Pancreas (tissue), 10 donors: ENCODE measurements around the gene SCAMP3. TPM values are rescaled to one million over a fixed set of nuclear protein-coding genes. Genes with fewer than 3 reads are reported as not detected.

Experiments
- ATAC-seq, 4 donors: fragments of 200-7000 bp; cut with Tn5 transposase; one replicate each; pipeline versions ENCODE4 v1.8.0 to v1.9.1; 2020; ENCODE audit warnings: mild to moderate bottlenecking in 4 of 4, moderate library complexity in 4 of 4
- DNase-seq, 6 donors: peaks; one replicate each; pipeline ENCODE4 v3.0.0-alpha.2; 2020
- FAIRE-seq: peaks from 2 replicates; lab custom pipeline; 2012; peaks lifted over from hg19 to GRCh38; lab: Jason Lieb, UNC
- H3K27ac ChIP-seq, 4 donors: fragments of 200-600 bp; sonication (generic); 1 replicate in 3 of 4; 2 replicates in 1 of 4; pipeline versions ENCODE4 v1.5.0 to v1.8.0; 2020
- H3K27me3 ChIP-seq, 4 donors: fragments of 200-600 bp; one replicate each; pipeline ENCODE4 v1.8.0; 2021
- H3K36me3 ChIP-seq, 3 donors: fragments of 200-600 bp; sonication (generic) in 1 of 3; one replicate each; pipeline versions ENCODE4 v1.5.0 to v1.8.0; 2020 to 2021
- H3K4me1 ChIP-seq, 3 donors: fragments of 200-600 bp; one replicate each; pipeline ENCODE4 v1.8.0; 2021
- H3K4me3 ChIP-seq, 4 donors: fragments of 200-600 bp; sonication (generic) in 2 of 4; one replicate each; pipeline versions ENCODE4 v1.5.0 to v1.8.0; 2020 to 2021
- H3K9me3 ChIP-seq, 4 donors: fragments of 200-600 bp; one replicate each; pipeline ENCODE4 v1.8.0; 2021
- WGBS, 2 donors: extraction: QIAGEN DNeasy Blood & Tissue Kit; methylation state at CpG; one replicate each; pipeline ENCODE4 v1.1.7; 2013; 5-methylcytosine and 5-hydroxymethylcytosine counted together
- intact Hi-C, 3 donors: fragments of 100-400 bp; cut with DNase I; formaldehyde crosslinking; loops; one replicate each; pipeline versions ENCODE4 v1.11.1 to v1.14.2; 2022
- polyA plus RNA-seq, 2 donors: library from polyadenylated mRNA; stranded (reverse); fragments of 200-250 nt; gene quantifications; one replicate each; pipeline ENCODE4 v1.2.3, GENCODE V29; 2013
- total RNA-seq, 6 donors: library from RNA; stranded (reverse); fragmentation: NEBNext Ultra II Directional in 4 of 6; extraction: Animal tissue kit (Norgen Biotek cat#: 25700) in 4 of 6; gene quantifications; one replicate each; pipeline versions ENCODE4 v1.2.1 to v1.2.4, GENCODE V29; 2021 to 2023
- TF ChIP-seq, protein P1 (sequence below), 4 donors: fragments of 200-600 bp; sonication (generic) in 3 of 4; IDR thresholded peaks; one replicate each; pipeline versions ENCODE4 v1.5.0 to v1.8.0; 2021; ENCODE audit warnings: antibody characterized with exemption in 4 of 4
- donor health status: healthy with polysubstance abuse.
- donor health status: DM: no; HTN: no; CAD: no; lungs with moderate emphysema.
- donor health status: DM: no; HTN: no; CAD: no.
- donor health status: control.
- donor health status: control.
- donor health status: Bipolar disorder and iron deficiency.
- donor health status: DM: yes; HTN: yes; CAD: no.
- donor health status: DM: no; HTN: no; CAD: no.
- donor health status: DM: no; HTN: no; CAD: no.
- donor health status: DM: yes; HTN: yes; CAD: no.

The SCAMP3 gene
- total and polyA plus RNA-seq, 8 donors, result 25.1 to 55.5 (median 28.8) TPM

DNA sequence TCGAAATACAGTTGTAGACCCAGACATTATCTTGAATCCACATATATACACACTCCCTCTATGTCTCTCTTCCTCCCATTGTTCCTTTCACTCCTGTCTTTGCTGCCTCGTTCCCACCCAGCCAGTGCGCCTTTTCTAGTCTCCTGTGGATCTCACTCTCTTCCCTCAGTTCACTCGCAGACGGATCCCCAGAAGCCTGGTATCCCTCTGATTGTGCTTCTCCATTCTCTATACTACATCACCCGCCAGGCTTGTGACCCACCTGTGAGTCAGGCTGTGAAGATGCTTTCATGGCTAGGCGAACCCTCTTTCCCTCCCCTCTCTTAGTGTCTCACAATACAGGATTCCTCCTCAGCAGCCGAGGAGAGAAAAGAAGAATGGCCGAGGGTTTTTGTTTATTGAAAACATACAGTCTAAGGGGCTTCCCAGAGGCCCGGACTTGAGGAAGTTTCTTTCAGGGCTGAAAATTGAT is 16.6 kb upstream of the SCAMP3 start:
- whole genome bisulfite sequencing, 2 donors, result 55 to 64% methylated on average over 10 of the region's 10 CpGs
- H3K27me3 ChIP-seq, result no peaks in the 10 kb centered on the region
- no peak for FAIRE-seq
- no peaks in the 10 kb centered on the region for H3K9me3 ChIP-seq
- DNase-seq, result no peak
- TF ChIP-seq, protein P1, sequence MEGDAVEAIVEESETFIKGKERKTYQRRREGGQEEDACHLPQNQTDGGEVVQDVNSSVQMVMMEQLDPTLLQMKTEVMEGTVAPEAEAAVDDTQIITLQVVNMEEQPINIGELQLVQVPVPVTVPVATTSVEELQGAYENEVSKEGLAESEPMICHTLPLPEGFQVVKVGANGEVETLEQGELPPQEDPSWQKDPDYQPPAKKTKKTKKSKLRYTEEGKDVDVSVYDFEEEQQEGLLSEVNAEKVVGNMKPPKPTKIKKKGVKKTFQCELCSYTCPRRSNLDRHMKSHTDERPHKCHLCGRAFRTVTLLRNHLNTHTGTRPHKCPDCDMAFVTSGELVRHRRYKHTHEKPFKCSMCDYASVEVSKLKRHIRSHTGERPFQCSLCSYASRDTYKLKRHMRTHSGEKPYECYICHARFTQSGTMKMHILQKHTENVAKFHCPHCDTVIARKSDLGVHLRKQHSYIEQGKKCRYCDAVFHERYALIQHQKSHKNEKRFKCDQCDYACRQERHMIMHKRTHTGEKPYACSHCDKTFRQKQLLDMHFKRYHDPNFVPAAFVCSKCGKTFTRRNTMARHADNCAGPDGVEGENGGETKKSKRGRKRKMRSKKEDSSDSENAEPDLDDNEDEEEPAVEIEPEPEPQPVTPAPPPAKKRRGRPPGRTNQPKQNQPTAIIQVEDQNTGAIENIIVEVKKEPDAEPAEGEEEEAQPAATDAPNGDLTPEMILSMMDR (IDR thresholded peaks at IDR 0.05), result no peak
- no peak overlapping the region for H3K4me3 ChIP-seq
- intact Hi-C loops, result loop anchor here in 1 of 3 donors (5.0 kb wide), 1 partner anchor 34 kb away; no protein-coding TSS in a partner anchor
- H3K27ac ChIP-seq, result no peak overlapping the region
- H3K36me3 ChIP-seq, result no peaks in the 10 kb centered on the region
- H3K4me1 ChIP-seq, result no peaks in the 10 kb centered on the region
- no peak for ATAC-seq

DNA sequence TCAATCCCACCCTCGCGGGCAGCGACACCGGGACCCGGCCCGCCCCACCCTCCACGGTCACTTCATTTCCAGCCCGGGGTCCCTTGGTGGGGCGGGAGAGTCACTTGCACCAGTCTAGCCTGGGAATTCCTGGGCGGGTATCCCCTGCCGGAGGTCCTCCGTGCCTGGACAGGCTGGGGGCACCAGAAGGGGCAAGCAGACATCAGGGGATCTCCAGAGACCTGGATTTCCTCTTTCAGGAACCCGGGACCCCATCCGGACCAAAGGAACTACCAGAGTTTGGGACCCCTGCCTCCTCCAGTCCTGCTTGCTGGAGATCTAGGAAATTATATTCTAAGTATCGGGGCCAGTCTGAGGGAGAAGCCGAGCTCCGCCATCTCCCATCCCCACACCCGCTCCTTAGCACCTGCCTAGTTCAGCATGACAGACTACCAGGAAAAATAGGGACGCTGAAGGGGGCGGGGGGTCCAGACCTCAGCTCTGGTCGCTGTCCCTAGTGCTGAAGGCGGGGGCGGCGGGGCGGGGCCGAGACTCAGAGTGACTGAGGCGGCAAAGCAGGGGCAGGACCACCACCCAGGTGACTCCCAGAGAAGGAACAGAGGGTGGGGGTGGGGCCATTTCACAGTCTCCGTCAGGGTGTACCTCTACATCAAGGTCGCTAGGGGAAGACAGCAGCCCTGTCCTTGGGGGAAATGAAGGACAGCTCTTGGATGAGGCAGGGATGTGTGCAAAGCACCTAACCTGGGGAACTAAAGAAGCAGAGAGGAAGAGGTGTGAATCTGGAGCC is 15.9 kb upstream of the SCAMP3 start:
- Histone ChIP-seq H3K4me3 (peak overlapping the region; percentile 52 to 91 (median 80)), H3K9me3 (no peaks in the 10 kb centered on the region), H3K4me1 (no peaks in the 10 kb centered on the region), H3K36me3 (no peaks in the 10 kb centered on the region), H3K27me3 (no peaks in the 10 kb centered on the region), H3K27ac (peak overlapping the region in 3 of 4 donors; percentile 28 to 55 (median 52))
- WGBS, 2 donors, result 1% methylated on average over 29 of the region's 29 CpGs
- DNase-seq (peak; percentile 55 to 84 (median 66)), ATAC-seq (peak; percentile 13 to 39 (median 34)), FAIRE-seq (no peak)
- TF ChIP-seq, protein P1 (IDR thresholded peaks at IDR 0.05), result peak in 1 of 4 donors; percentile 20
- intact Hi-C loops, result loop anchor here in 1 of 3 donors (5.0 kb wide), 1 partner anchor 34 kb away; no protein-coding TSS in a partner anchor

DNA sequence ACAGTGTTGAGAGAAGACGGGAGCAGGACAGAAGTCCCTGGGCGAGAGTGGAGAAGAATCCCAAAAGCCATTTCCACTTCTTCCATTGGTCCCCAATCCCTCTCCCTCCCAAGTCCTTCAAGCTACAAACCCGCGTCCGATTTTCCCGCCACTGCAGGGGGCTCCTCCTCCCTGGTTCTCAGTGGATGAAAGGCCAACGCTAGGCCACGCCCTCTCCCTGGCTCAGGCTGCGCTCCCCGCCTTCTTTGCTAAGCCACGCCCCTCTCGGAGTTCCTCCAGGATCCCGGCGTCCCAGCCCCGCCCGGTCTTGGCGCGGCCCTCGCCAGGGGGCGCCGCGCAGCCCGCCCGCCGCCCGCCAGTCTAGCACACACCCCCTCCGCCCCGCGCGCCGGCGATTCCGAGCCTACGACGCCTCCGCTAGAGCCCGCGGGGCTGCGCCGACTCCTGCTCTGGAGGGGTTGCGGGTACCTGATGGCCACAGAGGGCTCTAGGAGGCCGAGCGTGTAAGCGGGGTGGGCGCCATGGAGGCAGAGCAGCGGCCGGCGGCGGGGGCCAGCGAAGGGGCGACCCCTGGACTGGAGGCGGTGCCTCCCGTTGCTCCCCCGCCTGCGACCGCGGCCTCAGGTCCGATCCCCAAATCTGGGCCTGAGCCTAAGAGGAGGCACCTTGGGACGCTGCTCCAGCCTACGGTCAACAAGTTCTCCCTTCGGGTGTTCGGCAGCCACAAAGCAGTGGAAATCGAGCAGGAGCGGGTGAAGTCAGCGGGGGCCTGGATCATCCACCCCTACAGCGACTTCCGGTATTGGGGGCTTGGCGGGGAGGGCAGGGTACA is 15.1 kb upstream of the SCAMP3 start, which contains the start of gene HCN3:
TSS of gene HCN3 (plus strand) at position 394 of the 832 bp plus-strand sequence. CDS start at position 522, 128 bp downstream.
- no peak for FAIRE-seq
- WGBS, 2 donors, result 1% methylated on average over 58 to 68 of the region's 68 CpGs
- H3K9me3 ChIP-seq, result no peaks in the 10 kb centered on the region
- H3K27me3 ChIP-seq, result no peaks in the 10 kb centered on the region
- peak; percentile 75 to 87 (median 86) for ATAC-seq
- TF ChIP-seq, protein P1 (IDR thresholded peaks at IDR 0.05), result peak; percentile 45 to 56 (median 54)
- no peaks in the 10 kb centered on the region for H3K36me3 ChIP-seq
- peak within 1 kb of the TSS; percentile 52 to 91 (median 80) for H3K4me3 ChIP-seq
- intact Hi-C loops, result loop anchor here in 1 of 3 donors (5.0 kb wide), 1 partner anchor 35 kb away; no protein-coding TSS in a partner anchor
- DNase-seq, result peak; percentile 96 to 99 (median 98)
- H3K27ac ChIP-seq, result peak within 1 kb of the TSS; percentile 28 to 55 (median 48)
- peaks cover 0 to 3% (median 3%) of the 10 kb centered on the region in 3 donors for H3K4me1 ChIP-seq

DNA sequence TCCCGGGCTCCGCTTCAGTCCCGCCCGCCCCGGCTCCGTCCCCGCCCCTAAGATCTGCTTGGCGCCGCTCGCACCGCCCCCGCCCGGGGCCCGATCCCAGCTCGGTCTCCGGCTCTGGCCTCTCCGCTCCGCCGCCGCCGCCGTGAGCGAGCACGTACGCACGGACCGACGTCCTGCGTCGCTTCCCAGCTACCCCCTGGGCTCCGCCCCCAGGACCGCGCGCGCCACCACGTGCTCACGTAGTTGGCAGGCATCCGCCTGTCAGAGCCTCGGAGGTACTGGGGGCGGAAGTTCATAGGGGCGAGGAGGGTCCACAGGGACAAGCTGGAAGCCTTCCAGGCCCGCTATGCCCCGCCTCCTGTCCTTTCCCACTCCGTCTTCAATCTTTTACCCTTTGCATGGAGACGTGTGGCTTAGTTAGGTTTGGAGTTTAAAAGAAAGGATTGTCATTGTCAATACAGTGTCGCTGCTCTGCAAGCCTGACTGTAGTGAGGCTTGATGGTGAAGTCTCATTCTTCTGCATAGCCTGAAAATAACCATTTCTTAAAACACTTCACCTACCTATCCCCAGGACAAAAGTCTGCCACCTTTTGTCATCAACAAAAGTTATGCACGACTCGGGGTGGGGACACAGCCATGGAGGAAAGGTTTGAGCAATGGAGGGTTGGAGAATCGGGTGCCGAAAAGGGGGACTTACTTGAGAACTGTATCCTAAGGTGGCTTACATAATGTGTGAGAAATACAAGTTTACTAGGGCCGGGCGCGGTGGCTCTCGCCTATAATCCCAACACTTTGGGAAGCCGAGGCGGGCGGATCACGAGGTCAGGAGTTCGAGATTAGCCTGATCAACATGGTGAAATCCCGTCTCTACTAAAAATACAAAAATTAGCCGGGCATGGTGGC is 11.4 kb upstream of the SCAMP3 start, which contains the start of gene CLK2:
TSS of gene CLK2 (minus strand) at position 162 of the 903 bp plus-strand sequence. CDS start 2,527 bp downstream, outside the sequence.
- Histone ChIP-seq H3K4me1 (peaks cover 0 to 12% (median 3%) of the 10 kb centered on the region in 3 donors), H3K27ac (peak within 1 kb of the TSS; percentile 76 to 93 (median 84)), H3K36me3 (peaks cover 7 to 22% (median 11%) of the 10 kb centered on the region in 3 donors), H3K9me3 (no peaks in the 10 kb centered on the region), H3K27me3 (no peaks in the 10 kb centered on the region), H3K4me3 (peak within 1 kb of the TSS; percentile 63 to 74 (median 67))
- ATAC-seq, result peak; percentile 85 to 92 (median 88)
- peak; percentile 94 to 99 (median 96) for DNase-seq
- TF ChIP-seq, protein P1 (IDR thresholded peaks at IDR 0.05), result no peak
- intact Hi-C loops, result no loop called here
- WGBS, 2 donors, result 10 to 12% methylated on average over 49 to 61 of the region's 61 CpGs
- FAIRE-seq, result no peak
